Glomerular visceral epithelial cell (primary cell): Measurements from ENCODE around the gene IFITM10.

ENCODE experiments used
- DNase-seq: peaks from one replicate; pipeline ENCODE4 v3.0.0-alpha.2; 2016; ENCODE audit errors: extremely low spot score

IFITM10 gene

DNA sequence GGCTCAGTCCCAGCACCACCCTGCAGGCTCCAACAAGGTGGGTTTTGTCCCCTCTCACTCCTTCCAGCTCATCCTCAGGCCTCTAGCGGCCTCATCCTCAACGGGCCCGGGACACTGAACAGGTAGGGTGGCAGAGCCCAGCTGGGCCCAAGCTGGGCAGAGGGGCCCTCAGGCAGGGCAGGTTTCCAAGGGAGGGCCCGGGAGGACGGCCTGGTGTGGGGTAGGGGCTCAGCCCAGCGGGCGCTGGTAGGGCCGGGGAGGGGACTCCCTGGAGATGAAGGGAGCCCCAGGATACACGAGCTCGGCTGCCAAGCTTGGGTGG, 2.5 kb upstream of the IFITM10 start:
- no peak for DNase-seq

DNA sequence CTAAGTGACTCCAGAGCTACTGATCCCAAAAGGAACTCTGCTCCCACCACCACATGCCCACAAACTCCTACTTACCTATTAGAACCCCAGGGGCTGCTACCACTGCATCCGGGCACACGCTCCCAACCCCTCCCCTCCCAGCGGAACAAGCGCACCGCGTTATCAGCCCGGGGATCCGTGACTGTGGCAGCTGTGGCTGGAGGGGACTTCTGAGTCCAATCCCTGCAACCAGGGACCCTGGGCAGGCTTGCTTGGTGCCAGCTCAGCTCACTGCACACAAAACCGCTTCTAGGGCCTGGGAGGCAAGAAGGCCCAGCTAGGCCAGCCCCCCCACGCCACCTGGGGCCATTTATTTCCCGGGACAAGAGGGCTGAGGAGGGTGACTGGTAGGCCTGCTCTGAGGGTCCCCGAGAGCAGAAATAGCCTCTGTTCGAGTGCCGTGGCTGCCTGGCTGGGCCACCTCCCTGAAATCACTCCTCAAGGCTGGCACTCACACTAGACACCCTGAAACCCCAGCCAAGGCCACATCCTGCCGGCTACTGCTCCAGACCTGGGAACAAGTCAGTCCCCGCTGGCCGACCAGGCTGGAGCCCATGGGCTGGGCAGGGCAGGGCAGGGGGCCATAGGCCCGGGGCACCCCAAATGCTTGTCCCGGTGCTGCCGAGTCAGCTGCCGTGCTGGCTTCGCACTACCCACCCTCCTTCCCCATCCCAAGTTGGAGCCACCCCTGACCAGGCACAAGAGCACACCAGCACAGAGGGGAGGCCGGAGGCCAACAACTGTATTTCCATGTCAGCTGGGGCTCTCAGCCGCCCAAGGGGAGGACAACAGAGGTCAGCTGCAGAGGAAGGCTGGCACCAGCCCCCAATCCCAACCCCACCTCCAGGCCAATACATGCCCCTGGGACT, 1.9 kb upstream of the IFITM10 start:
- DNase-seq: no peak

DNA sequence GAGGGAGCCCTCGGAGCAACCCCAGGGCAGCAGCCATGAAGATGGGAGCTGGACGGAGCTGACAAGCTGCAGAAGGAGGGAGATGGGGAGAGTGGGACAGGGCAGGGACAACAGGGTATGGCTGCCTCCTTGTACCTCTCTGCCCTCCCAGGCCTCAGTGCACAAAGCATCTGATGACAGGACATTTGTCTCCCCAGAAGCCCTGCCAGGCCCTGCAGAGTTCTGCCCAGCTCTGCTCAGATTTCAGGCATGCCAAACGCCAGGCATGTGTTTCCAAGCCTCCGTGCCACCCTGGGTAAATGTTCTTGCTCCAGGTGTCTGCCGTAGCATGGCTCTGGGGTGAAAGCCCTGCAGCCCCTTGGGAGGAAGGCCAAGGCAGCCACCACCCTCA, 1.1 kb upstream of the IFITM10 start:
- no peak for DNase-seq

DNA sequence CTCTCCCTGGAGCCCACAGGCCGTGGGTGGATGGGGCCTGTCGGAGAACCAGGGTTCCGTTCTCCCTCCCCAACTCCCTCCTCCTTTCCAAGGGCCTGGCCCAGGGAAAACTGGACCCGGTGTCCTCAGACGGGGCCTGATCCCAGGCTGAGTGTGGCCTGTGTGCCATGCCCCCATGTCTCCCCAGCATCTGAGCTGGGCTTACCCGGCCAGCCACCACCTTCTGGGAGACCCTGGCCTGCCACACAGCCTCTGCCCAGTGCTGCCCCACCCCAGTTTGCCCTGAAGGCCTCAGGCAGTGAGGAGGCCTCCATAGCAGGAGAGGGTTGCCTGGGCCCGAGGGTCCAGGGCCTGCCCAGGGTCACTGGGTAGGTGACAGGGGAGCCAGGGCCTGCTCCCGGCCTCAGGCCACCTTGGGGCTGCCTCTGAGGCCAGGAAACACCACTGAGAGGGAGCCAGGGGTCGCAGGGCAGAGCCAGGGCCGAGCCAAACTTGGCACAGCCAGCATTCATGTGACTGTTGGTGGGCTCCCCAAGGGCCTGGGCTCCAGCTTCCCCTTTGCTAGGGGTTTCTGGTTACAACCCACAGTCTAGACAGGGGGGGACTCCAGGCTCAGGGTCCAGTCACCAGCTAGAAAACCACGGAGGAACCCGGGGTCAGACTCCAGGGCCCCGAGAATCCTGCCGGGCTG, 590 bp upstream of the IFITM10 start:
- DNase-seq: no peak

DNA sequence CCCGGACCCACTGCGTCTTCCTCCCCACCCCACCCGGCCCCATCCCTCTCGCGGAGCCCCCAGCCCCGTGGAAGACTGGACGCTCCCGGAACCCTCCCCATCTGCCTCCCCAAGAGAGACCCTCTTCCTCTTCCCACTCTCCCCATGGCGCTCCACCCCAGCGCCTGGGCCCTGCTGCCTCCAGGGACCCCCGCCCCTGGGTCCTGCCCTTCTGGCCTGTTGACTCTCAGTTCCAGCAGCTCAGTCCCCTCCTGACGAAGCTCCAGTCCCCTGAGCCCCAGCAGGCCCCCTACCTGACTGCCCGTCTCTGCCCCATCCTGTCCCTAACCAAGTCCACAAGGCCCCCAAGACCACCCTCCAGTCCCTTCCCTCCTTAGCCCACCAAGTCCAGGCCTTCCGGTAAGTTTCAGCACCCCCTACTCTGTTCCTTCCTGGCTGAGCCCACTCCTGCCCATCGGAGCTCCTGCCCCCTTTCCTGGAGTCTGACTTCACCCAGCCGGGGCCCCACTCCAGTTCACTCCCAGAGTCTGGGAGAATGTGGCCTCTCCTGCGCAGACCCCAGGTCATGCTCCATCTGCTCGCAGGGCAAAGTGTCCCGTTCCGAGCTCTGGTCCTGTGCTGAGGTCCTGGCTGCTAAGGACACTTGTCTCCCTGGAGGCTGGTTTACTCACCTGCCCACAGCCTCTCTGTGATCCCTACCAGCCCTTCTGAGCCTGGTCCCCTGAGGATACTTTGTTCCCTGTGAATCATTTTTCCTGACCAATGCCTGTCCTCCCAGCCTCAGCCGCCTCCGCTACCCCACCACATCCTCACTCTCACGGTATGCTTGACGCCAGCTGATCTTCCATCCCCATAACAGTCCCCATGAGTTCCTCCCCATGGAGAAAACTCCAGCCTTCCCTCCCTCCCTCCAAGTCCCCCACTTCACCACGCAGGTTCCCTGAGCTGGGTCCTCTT, 722 bp downstream of the IFITM10 start:
- peak; percentile 49 for DNase-seq

DNA sequence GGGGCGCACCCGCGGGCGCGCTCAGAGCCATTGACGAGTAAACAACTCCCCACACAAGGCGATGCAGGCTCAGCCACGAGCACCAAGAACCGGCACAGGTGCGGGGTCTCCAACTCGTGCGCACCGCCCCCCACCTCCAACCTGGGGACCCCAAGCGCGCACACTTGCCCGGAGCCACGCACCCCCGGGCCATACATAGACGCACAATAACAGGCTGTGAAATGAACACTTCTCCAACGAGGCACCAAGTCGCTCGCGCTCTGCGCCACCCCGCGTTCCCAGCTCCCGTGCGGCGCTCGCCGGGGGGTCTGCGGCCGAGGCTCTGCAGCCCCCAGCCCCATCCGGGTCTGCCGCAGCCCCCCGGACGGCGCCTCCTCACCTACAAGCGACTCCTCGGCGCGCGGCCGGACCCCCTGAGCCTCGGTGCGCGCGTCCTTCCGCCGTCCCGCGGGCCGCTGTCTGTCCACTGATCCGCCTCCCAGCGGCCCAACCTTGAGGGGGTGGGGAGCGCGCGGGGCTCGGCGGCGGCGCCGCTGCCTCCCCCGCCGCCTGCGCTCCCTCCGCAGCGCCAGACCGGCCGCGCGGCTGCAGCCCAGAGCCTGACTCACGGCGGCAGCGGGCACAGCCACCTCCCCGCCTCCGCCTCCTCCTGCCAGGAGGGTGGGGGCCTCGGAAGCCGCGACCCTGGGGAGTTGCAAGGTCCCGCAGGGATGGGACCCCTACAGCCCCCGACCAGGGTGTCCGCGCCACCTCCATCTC, 1.6 kb downstream of the IFITM10 start:
- peak; percentile 14 for DNase-seq

DNA sequence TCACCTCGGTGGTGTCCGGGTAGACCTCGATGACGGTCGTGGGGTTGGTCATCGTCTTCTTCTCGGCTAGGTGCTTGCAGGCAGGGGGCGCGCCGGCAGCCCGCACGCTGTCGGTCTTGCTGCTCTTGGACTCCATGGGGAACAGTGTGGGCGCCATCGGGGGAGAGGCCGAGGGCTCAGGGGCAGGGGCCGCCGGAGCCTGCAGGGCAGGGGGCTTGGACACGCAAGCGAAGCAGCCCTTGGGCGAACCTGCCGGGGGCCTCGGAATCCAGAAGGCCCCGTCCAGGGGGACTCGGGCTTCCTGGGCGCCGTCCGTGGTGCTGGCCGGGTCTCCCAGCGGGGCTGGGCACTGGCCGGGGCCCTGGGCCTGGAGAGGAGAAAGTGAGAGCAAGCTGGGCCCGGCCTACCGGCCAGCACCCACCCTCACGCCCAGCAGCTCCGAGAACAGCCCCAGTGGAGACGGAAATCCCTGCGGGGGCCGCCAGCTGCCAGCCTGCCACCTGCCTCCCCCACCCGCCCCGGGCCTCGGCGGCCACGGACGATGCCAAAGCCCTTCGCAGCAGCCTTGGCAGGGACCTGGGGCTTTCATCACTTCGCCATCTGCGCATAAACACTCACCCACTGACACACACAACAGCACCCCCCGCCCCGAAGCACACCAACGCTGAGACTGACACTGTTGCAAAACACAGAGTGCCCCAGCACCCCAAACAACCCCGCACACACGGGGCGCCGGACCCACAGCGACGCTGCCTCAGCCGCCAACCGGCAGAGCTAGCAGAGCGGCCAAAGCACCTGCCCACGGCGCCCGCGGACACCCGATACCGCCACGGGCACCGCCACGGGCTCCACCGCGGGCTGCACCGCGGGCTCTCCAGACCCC, 2.4 kb downstream of the IFITM10 start:
- DNase-seq: no peak

DNA sequence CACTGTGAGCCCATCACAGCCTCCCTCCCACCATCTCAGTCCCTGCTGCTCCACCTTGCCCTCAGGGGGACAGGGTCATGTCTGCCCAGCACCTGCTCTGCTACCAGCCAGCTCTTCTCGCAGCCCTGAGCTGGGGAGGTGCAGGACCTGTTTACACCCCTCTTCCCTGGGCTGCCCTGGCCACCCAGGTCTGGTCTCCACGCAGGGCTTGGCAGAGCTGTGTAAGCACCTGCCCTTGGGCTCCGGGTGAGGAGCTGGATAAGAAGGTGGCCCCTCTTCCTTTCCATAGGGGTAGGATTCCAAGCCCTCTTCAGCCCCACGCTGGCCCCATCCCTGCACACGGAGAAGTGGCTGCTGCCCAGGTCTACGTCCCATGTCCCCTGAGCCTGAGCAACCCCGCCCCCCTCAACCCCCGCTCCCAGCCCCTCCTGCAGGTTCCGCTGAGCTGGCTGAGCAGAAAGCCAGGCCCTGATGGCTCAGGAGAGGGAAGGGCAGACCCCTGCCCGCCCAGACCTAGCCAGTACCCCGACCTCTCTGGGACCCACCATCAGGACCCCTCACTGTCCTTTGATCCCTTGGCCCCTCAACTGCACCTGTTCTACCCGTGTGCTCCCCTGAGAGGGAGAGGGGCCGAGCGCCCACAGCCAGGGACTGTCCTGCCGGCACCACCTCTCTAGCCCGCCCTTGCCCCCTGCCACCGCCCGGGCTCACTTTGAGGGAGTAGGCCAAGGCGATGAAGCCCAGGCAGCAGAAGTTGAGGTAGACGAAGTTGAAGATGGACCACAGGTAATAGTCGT, 3.2 kb downstream of the IFITM10 start:
- DNase-seq: no peak

DNA sequence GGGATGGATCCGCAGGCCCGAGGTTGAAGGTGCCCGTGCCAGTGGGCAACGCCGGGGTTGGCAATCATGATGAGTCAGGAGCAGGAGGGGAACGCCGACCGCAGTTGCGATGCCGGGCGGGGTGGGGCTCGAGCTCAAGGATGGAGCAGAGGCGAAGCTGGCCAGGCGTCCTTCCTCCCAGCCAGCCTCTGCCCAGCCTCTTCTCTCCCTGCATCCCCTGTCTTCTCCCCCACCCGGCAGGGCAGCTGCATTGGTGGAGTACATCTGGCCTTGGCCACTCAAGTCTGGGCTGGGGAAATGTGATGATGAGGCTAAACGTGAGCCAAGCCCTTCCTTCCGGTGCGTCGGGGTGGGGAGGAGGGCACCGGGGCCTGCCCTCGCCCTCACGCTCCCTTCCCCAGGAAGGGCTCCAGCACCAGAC, 3.9 kb downstream of the IFITM10 start:
- no peak for DNase-seq

DNA sequence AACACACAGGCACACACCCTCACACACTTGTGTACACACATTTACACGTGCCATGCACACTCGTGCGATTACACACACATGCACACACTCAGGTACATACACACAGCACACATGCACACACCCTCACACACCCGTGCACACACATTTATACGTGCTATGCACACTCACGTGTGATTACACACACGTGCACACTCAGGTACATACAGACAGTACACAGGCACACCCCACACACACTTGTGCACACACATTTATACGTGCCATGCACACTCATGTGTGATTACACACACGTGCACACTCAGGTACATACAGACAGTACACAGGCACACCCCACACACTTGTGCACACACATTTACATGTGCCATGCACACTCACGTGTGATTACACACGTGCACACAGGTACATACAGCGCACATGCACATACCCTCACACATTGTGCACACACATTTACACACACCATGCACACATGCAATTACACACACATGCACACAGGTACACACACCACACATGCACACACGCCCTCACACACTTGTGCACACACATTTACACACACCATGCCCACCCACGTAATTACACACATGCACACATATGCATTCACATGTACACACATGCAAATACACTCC, 4.6 kb downstream of the IFITM10 start:
- no peak for DNase-seq

DNA sequence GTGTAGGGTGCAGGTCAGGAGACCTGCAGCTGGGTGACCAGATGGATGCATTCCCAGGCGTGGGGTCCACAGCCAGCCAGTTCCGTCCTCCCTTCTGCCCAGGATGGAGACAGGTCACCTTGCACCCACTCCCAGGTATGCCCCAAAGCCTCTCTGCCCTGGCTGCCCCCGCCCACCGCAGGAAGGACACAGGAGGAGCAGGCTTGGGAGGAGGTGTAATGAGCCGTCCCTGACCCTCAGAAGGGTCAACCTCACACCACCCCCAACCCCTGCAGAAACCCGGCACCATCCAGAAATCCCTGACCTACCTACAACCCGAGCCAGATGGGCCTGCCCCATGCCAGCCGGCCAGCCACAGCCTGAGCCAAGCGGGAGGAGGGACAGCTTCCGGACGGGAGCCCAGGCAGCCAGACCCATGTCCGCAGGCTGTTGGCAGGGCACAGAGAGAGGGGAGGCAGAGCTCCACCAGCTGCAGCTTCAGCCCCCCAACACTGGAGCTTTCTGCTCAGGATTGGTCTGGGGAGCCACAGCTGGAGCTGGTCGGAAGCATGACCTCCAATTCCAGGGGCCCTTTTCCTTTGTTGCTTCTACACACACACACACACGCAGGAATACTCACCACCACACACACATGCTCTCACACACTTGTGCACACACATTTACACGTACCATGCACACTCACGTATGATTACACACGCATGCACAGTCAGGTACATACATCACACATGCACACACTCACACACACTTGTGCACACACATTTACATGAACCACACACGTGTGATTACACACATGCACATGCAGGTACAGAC, 5.3 kb downstream of the IFITM10 start:
- no peak for DNase-seq

DNA sequence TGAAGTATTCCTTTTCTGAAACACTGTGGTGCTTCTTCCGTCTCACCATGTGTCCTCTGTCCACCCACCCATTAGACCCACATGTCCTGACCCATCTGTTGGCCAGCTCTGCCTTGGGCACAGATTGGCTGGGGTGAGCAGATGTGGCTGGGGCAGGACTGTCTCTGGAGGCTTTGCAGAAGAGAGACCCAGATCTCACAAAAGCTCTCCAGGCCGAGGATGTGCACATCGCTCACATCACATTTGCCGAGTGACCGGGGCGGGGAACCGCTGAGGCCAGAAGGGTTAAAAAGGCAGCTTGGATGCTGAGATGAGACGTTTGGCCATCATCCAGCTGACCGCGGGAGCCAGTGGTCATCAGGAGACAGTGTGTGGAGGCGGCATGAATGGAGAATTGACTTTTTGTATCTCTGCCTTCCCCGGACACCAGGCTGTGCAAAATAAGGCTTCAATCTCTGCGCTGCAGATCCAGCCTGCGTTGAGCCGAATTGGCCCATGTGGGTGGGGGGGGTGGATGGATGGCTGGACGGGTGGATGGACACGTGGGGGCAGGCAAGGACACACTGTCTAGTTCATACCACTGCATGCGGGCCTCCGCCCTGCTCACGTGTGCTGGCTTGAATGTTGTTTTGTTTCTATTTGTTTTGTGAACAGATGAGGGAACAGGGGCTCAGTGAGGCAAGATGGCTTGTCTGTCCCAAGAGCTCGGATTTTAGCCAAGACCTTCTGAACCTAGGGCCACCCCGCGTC, 6.1 kb downstream of the IFITM10 start:
- DNase-seq: no peak

DNA sequence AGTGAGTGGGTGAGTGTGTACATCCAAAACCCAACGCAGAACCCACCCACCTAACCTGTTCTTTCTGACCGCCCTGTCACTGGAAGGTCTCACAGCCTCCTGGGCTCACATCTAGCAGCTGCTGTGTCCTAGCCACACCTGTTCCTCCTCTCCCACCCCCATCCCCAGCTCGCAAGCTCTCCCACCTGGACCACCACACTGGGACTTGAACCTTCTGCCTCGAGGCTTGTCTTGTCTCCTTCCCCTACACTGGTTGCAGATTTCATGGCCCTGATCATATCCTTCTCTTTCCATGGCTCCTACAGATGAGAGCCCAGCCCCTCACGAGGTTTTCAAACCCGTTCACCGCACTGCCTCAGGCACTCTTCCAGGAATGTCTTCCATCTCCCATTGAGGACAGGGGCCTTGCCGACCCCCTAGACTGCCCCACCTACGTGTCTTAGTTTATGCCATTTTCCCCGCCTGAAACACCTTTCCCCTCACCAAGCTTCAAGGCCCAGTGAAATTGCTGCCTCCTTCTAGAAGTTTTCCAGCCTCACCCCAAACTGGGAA, 6.7 kb downstream of the IFITM10 start:
- DNase-seq: no peak

DNA sequence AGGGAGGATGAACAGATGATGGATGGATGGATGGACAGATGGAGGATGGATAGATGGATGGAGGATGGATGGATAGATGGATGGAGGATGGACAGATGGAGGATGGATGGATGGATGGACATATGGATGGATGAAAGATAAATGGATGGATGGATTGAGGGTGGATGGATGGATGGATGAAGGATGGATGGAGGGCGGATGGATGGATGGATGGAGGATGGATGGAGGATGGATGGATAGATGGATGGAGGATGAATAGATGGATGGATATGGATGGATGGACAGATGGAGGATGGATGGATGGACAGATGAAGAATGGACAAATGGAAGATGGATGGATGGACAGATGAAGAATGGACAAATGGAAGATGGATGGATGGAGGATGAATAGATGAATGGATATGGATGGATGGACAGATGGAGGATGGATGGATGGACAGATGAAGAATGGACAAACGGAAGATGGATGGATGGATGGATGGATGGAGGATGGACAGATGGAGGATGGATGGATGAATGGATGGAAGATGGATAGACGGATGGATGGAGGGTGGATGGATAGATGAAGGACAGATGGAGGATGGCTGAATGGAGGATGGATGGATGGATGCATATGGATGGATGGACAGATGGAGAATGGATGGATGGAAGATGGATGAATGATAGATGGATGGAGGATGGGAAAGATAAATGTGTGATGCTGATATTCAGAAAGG, 7.4 kb downstream of the IFITM10 start:
- no peak for DNase-seq

DNA sequence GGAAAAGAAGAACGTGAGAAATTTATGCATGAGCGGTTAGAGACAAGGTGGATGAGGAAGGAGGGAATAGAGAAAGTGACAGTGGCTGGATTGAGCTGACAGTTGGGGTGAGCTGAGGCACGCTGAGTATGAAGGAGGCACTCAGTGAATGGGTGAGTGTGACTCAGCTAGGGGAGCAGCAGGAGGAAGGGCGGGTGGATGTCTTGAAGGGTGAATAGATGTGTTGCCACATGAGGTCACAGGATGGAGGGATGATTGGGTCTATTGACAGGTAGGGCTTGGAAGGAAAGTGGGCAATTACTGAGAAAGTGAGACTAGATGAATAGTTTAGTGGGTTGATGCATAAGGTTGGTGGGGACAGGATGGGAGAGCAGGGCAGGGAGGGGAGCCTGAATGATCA, 8.0 kb downstream of the IFITM10 start:
- DNase-seq: no peak

DNA sequence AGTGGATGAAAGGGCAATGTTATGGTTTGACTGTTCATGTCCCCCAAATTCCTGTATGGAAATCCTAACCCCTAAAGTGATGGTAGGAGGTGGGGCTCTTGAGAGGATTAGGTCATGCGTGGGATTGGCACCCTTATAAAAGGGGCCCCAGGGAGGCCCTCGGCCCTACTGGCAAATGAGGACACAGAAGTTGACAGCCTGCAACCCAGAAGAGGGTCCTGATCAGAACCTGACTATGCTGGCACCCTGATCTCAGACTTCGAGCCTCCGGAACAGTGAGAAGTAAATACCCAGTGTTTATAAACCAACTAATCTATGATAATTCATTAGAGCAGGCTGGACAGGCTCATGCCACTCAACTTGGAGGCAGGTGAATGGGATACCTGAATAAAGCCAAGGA, 8.7 kb downstream of the IFITM10 start:
- DNase-seq: no peak
